CD8-positive, alpha-beta memory T cell (primary cell): Measurements from ENCODE around the gene MTOR. TPM values are rescaled to one million over a fixed set of nuclear protein-coding genes. Genes with fewer than 3 reads are reported as not detected.

Experiments
- CTCF ChIA-PET: fragments of 350-600 bp; sonication (Branson Sonifier 250); formaldehyde crosslinking; loops from one replicate; lab custom pipeline; 2021; ENCODE audit warnings: antibody characterized with exemption; lab: Charles Lee
- POLR2A ChIA-PET: fragments of 350-600 bp; sonication (Branson Sonifier 250); formaldehyde crosslinking; loops from one replicate; lab custom pipeline; 2021; ENCODE audit warnings: antibody characterized with exemption; lab: Charles Lee
- DNase-seq, 5 donors: peaks; one replicate each; pipeline versions ENCODE4 v3.0.0 to v3.0.0-alpha.2; 2020 to 2022; ENCODE audit warnings: mixed read lengths in 1 of 5
- H3K27ac ChIP-seq: one replicate; pipeline ENCODE4 v1.7.0; 2013; ENCODE audit warnings: low read depth, mild to moderate bottlenecking, low read length, moderate library complexity
- H3K27me3 ChIP-seq: 2 replicates; pipeline ENCODE4 v1.7.0; 2013; ENCODE audit warnings: low read length, mild to moderate bottlenecking; ENCODE audit not compliant: insufficient read depth, poor library complexity, severe bottlenecking
- H3K36me3 ChIP-seq: 2 replicates; pipeline ENCODE4 v1.7.0; 2013; ENCODE audit warnings: mild to moderate bottlenecking, low read length, moderate library complexity; ENCODE audit not compliant: insufficient read depth
- H3K4me1 ChIP-seq: 2 replicates; pipeline ENCODE4 v1.7.0; 2013; ENCODE audit warnings: mild to moderate bottlenecking, low read length, moderate library complexity; ENCODE audit not compliant: insufficient read depth
- H3K4me3 ChIP-seq: 2 replicates; pipeline ENCODE4 v1.7.0; 2013; ENCODE audit warnings: mild to moderate bottlenecking, low read length
- H3K9me3 ChIP-seq: 2 replicates; pipeline ENCODE4 v1.7.0; 2013; ENCODE audit warnings: mild to moderate bottlenecking, low read length
- H3K27ac Mint-ChIP-seq, 8 donors: one replicate each; pipeline ENCODE4 v1.8.0; 2020 to 2021; ENCODE audit warnings: mixed read lengths in 8 of 8, mild to moderate bottlenecking in 6 of 8, inconsistent platforms in 3 of 8, moderate library complexity in 3 of 8
- H3K27me3 Mint-ChIP-seq, 2 donors: one replicate each; pipeline ENCODE4 v1.8.0; 2020 to 2021; ENCODE audit warnings: mixed read lengths in 2 of 2, mild to moderate bottlenecking in 1 of 2, moderate library complexity in 1 of 2
- H3K36me3 Mint-ChIP-seq, 3 donors: one replicate each; pipeline ENCODE4 v1.8.0; 2020 to 2021; ENCODE audit warnings: mixed read lengths in 3 of 3, inconsistent platforms in 1 of 3, mild to moderate bottlenecking in 1 of 3
- H3K4me1 Mint-ChIP-seq, 3 donors: one replicate each; pipeline ENCODE4 v1.8.0; 2020 to 2021; ENCODE audit warnings: mixed read lengths in 3 of 3, inconsistent platforms in 1 of 3, mild to moderate bottlenecking in 1 of 3
- H3K4me3 Mint-ChIP-seq, 7 donors: one replicate each; pipeline ENCODE4 v1.8.0; 2020 to 2021; ENCODE audit warnings: mixed read lengths in 7 of 7, mild to moderate bottlenecking in 6 of 7, moderate library complexity in 4 of 7, inconsistent platforms in 2 of 7
- H3K9me3 Mint-ChIP-seq, 5 donors: one replicate each; pipeline ENCODE4 v1.8.0; 2020 to 2022; ENCODE audit warnings: mixed read lengths in 5 of 5, mild to moderate bottlenecking in 3 of 5, moderate library complexity in 2 of 5, inconsistent platforms in 1 of 5
- polyA plus RNA-seq: library from polyadenylated mRNA; unstranded; fragments of 300-500 nt; fragmentation: Illumina TruSeq; gene quantifications from one replicate; pipeline ENCODE4 v1.2.3, GENCODE V29; 2021
- total RNA-seq, 2 experiments: library from RNA; stranded (reverse); gene quantifications; one replicate each; pipeline ENCODE4 v1.2.3, GENCODE V29; 2021

The MTOR gene
- total and polyA plus RNA-seq, 3 experiments from 2014 or later: 8.0 to 55.2 (median 53.9) TPM

- H3K4me1 Mint-ChIP-seq: peaks cover 2 to 7% (median 4%) of the 10 kb centered on the region in 3 donors
- Histone ChIP-seq H3K36me3 (peaks cover 19% of the 10 kb centered on the region), H3K27me3 (no peaks in the 10 kb centered on the region), H3K27ac (no peak overlapping the region), H3K4me1 (no peaks in the 10 kb centered on the region), H3K9me3 (no peaks in the 10 kb centered on the region), H3K4me3 (no peak overlapping the region)
- peaks cover 0 to 80% (median 16%) of the 10 kb centered on the region in 3 donors for H3K36me3 Mint-ChIP-seq
- no peak for DNase-seq
- peak overlapping the region in 1 of 8 donors; percentile 35 for H3K27ac Mint-ChIP-seq
- peaks cover 0 to 1% of the 10 kb centered on the region in 2 donors for H3K27me3 Mint-ChIP-seq
- H3K4me3 Mint-ChIP-seq: no peak overlapping the region
- H3K9me3 Mint-ChIP-seq: no peaks in the 10 kb centered on the region
- POLR2A ChIA-PET: no interaction called here
- CTCF ChIA-PET: interaction anchor here (1.7 kb wide), 1 partner anchor 121 kb away, joined by 5 read pairs; no protein-coding TSS in a partner anchor
Observed at GRCh38 chr1:11158291-11158690, 104.1 kb downstream of the MTOR start.

GRCh38 chr1:11157867-11158266 is 104.5 kb downstream of the MTOR start:
- Histone ChIP-seq H3K9me3 (no peaks in the 10 kb centered on the region), H3K4me3 (no peak overlapping the region), H3K4me1 (no peaks in the 10 kb centered on the region), H3K36me3 (peaks cover 23% of the 10 kb centered on the region), H3K27me3 (no peaks in the 10 kb centered on the region), H3K27ac (no peak overlapping the region)
- H3K4me3 Mint-ChIP-seq: no peak overlapping the region
- peaks cover 0 to 1% of the 10 kb centered on the region in 2 donors for H3K27me3 Mint-ChIP-seq
- DNase-seq: no peak
- no peaks in the 10 kb centered on the region for H3K9me3 Mint-ChIP-seq
- H3K36me3 Mint-ChIP-seq: peaks cover 0 to 80% (median 18%) of the 10 kb centered on the region in 3 donors
- H3K27ac Mint-ChIP-seq: peak overlapping the region in 2 of 8 donors; percentile 35 to 36
- peaks cover 2 to 7% (median 4%) of the 10 kb centered on the region in 3 donors for H3K4me1 Mint-ChIP-seq
- CTCF ChIA-PET: interaction anchor here (1.7 kb wide), 1 partner anchor 120 kb away, joined by 5 read pairs; no protein-coding TSS in a partner anchor
- POLR2A ChIA-PET: no interaction called here

- no peaks in the 10 kb centered on the region for H3K9me3 Mint-ChIP-seq
- peaks cover 27% of the 10 kb centered on the region for H3K36me3 ChIP-seq
Observed at GRCh38 chr1:11157394-11157793, 105.0 kb downstream of the MTOR start.

GRCh38 chr1:11156963-11157362 is 105.4 kb downstream of the MTOR start:
- no peaks in the 10 kb centered on the region for H3K4me1 ChIP-seq
- DNase-seq: no peak
- ChIA-PET CTCF (no interaction called here), POLR2A (no interaction called here)
- no peaks in the 10 kb centered on the region for H3K27me3 ChIP-seq
- no peaks in the 10 kb centered on the region for H3K9me3 ChIP-seq
- Mint-ChIP-seq H3K27me3 (peaks cover 0 to 1% of the 10 kb centered on the region in 2 donors), H3K4me1 (peaks cover 2 to 7% (median 4%) of the 10 kb centered on the region in 3 donors), H3K36me3 (peaks cover 0 to 84% (median 18%) of the 10 kb centered on the region in 3 donors), H3K4me3 (no peak overlapping the region), H3K27ac (peak overlapping the region in 4 of 8 donors; percentile 3 to 69 (median 40)), H3K9me3 (no peaks in the 10 kb centered on the region)
- H3K4me3 ChIP-seq: no peak overlapping the region
- no peak overlapping the region for H3K27ac ChIP-seq
- H3K36me3 ChIP-seq: peaks cover 27% of the 10 kb centered on the region

More at GRCh38 chr1:11157394-11157793, 105.0 kb downstream of the MTOR start:
- H3K27me3 ChIP-seq: no peaks in the 10 kb centered on the region
- H3K27ac ChIP-seq: no peak overlapping the region
- H3K4me3 ChIP-seq: no peak overlapping the region
- H3K27ac Mint-ChIP-seq: peak overlapping the region in 2 of 8 donors; percentile 21 to 58
- CTCF ChIA-PET: no interaction called here
- peak overlapping the region in 1 of 7 donors; percentile 66 for H3K4me3 Mint-ChIP-seq
- H3K4me1 ChIP-seq: no peaks in the 10 kb centered on the region
- H3K27me3 Mint-ChIP-seq: peaks cover 0 to 1% of the 10 kb centered on the region in 2 donors
- no peak for DNase-seq
- POLR2A ChIA-PET: no interaction called here
- H3K9me3 ChIP-seq: no peaks in the 10 kb centered on the region
- H3K36me3 Mint-ChIP-seq: peaks cover 0 to 84% (median 22%) of the 10 kb centered on the region in 3 donors
- H3K4me1 Mint-ChIP-seq: peaks cover 2 to 7% (median 4%) of the 10 kb centered on the region in 3 donors

- peak overlapping the region in 2 of 8 donors; percentile 27 to 62 for H3K27ac Mint-ChIP-seq
- H3K27me3 ChIP-seq: no peaks in the 10 kb centered on the region
- no peak overlapping the region for H3K4me3 Mint-ChIP-seq
- no peak overlapping the region for H3K27ac ChIP-seq
- H3K4me1 Mint-ChIP-seq: peaks cover 2 to 7% (median 4%) of the 10 kb centered on the region in 3 donors
- peaks cover 0 to 85% (median 17%) of the 10 kb centered on the region in 3 donors for H3K36me3 Mint-ChIP-seq
- no peaks in the 10 kb centered on the region for H3K9me3 ChIP-seq
- no peak overlapping the region for H3K4me3 ChIP-seq
- no peaks in the 10 kb centered on the region for H3K4me1 ChIP-seq
- ChIA-PET POLR2A (no interaction called here), CTCF (no interaction called here)
- H3K36me3 ChIP-seq: peaks cover 27% of the 10 kb centered on the region
- no peak for DNase-seq
- H3K27me3 Mint-ChIP-seq: peaks cover 0 to 1% of the 10 kb centered on the region in 2 donors
- no peaks in the 10 kb centered on the region for H3K9me3 Mint-ChIP-seq
Observed at GRCh38 chr1:11156441-11156840, 105.9 kb downstream of the MTOR start.

- peaks cover 0 to 1% of the 10 kb centered on the region in 2 donors for H3K27me3 Mint-ChIP-seq
- POLR2A ChIA-PET: no interaction called here
- peaks cover 2 to 7% (median 4%) of the 10 kb centered on the region in 3 donors for H3K4me1 Mint-ChIP-seq
- no peaks in the 10 kb centered on the region for H3K9me3 Mint-ChIP-seq
- Histone ChIP-seq H3K4me3 (no peak overlapping the region), H3K27ac (no peak overlapping the region), H3K4me1 (no peaks in the 10 kb centered on the region), H3K9me3 (no peaks in the 10 kb centered on the region), H3K36me3 (peaks cover 44% of the 10 kb centered on the region), H3K27me3 (no peaks in the 10 kb centered on the region)
- no peak overlapping the region for H3K4me3 Mint-ChIP-seq
- CTCF ChIA-PET: no interaction called here
- no peak for DNase-seq
- peaks cover 0 to 91% (median 21%) of the 10 kb centered on the region in 3 donors for H3K36me3 Mint-ChIP-seq
- H3K27ac Mint-ChIP-seq: no peak overlapping the region
Observed at GRCh38 chr1:11153184-11153583, 109.2 kb downstream of the MTOR start.

GRCh38 chr1:11152755-11153154 is 109.6 kb downstream of the MTOR start:
- ChIA-PET CTCF (no interaction called here), POLR2A (no interaction called here)
- peaks cover 0 to 91% (median 20%) of the 10 kb centered on the region in 3 donors for H3K36me3 Mint-ChIP-seq
- no peaks in the 10 kb centered on the region for H3K9me3 Mint-ChIP-seq
- Histone ChIP-seq H3K36me3 (peaks cover 47% of the 10 kb centered on the region), H3K4me3 (no peak overlapping the region), H3K27me3 (no peaks in the 10 kb centered on the region), H3K27ac (no peak overlapping the region), H3K9me3 (no peaks in the 10 kb centered on the region), H3K4me1 (no peaks in the 10 kb centered on the region)
- no peak for DNase-seq
- H3K27me3 Mint-ChIP-seq: peaks cover 0 to under 1% of the 10 kb centered on the region in 2 donors
- H3K27ac Mint-ChIP-seq: peak overlapping the region in 1 of 8 donors; percentile 35
- no peak overlapping the region for H3K4me3 Mint-ChIP-seq
- H3K4me1 Mint-ChIP-seq: peaks cover 2 to 7% (median 4%) of the 10 kb centered on the region in 3 donors

GRCh38 chr1:11151826-11152612 is 110.3 kb downstream of the MTOR start:
- Histone ChIP-seq H3K4me3 (no peak overlapping the region), H3K36me3 (peaks cover 50% of the 10 kb centered on the region), H3K27ac (no peak overlapping the region), H3K9me3 (no peaks in the 10 kb centered on the region), H3K27me3 (no peaks in the 10 kb centered on the region), H3K4me1 (no peaks in the 10 kb centered on the region)
- peak overlapping the region in 2 of 8 donors; percentile 35 to 38 for H3K27ac Mint-ChIP-seq
- no peak for DNase-seq
- CTCF ChIA-PET: no interaction called here
- peaks cover 2 to 7% (median 4%) of the 10 kb centered on the region in 3 donors for H3K4me1 Mint-ChIP-seq
- POLR2A ChIA-PET: no interaction called here
- H3K4me3 Mint-ChIP-seq: no peak overlapping the region
- no peaks in the 10 kb centered on the region for H3K27me3 Mint-ChIP-seq
- no peaks in the 10 kb centered on the region for H3K9me3 Mint-ChIP-seq
- H3K36me3 Mint-ChIP-seq: peaks cover 0 to 91% (median 20%) of the 10 kb centered on the region in 3 donors
